ENCODE data around the gene SLC46A2.

DNA sequence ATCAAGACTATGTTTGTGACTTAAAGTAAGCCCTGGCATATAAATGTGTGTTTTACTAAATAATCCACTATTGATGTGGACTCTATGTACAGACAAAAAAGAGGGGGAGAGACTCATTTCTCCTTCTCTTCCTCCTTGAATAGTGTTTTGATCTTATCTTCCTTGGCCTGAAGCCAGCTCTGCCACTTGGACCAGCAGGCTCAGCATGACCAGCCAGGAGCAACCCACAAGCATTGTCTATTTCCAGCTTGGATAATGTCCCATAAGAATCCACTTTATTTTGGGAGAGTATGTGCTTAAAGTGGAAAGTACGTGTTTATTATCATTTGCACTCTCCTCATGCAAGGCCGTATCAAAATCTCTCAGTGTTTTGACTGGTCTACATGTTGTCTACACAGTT lies 23.8 kb upstream of the SLC46A2 start:
- TF ChIP-seq, protein P1, sequence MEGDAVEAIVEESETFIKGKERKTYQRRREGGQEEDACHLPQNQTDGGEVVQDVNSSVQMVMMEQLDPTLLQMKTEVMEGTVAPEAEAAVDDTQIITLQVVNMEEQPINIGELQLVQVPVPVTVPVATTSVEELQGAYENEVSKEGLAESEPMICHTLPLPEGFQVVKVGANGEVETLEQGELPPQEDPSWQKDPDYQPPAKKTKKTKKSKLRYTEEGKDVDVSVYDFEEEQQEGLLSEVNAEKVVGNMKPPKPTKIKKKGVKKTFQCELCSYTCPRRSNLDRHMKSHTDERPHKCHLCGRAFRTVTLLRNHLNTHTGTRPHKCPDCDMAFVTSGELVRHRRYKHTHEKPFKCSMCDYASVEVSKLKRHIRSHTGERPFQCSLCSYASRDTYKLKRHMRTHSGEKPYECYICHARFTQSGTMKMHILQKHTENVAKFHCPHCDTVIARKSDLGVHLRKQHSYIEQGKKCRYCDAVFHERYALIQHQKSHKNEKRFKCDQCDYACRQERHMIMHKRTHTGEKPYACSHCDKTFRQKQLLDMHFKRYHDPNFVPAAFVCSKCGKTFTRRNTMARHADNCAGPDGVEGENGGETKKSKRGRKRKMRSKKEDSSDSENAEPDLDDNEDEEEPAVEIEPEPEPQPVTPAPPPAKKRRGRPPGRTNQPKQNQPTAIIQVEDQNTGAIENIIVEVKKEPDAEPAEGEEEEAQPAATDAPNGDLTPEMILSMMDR (optimal IDR thresholded peaks at IDR 0.05 in 1 of 3, IDR thresholded peaks at IDR 0.05 in 1 of 3, conservative IDR thresholded peaks at IDR 0.05 in 1 of 3; ENCODE audit: extremely low read depth in 1 of 3, insufficient read depth in 2 of 3, low read length in 3 of 3): no peak
- no peak for TF ChIP-seq EZH2 (IDR thresholded peaks at IDR 0.05; ENCODE audit: low read length)

Data from keratinocyte (primary cell).